Left ventricle myocardium inferior (tissue), 1 donor: ENCODE data around the gene EHD4. TPM values are rescaled to one million over a fixed set of nuclear protein-coding genes. Genes with fewer than 3 reads are reported as not detected.

ENCODE experiments used
- DNase-seq: peaks from one replicate; pipeline ENCODE4 v3.0.0-alpha.2; 2020
- H3K27ac ChIP-seq: fragments of 200-600 bp; replicated peaks from 2 replicates; pipeline ENCODE4 v1.8.0; 2021
- H3K27me3 ChIP-seq: fragments of 200-600 bp; 2 replicates; pipeline ENCODE4 v1.8.0; 2021; ENCODE audit warnings: low read depth
- H3K36me3 ChIP-seq: fragments of 200-600 bp; 2 replicates; pipeline ENCODE4 v1.8.0; 2021
- H3K4me1 ChIP-seq: fragments of 200-600 bp; 2 replicates; pipeline ENCODE4 v1.8.0; 2021
- H3K4me3 ChIP-seq: fragments of 200-600 bp; 2 replicates; pipeline ENCODE4 v1.8.0; 2021; ENCODE audit warnings: mild to moderate bottlenecking, moderate library complexity
- H3K9me3 ChIP-seq: fragments of 200-600 bp; replicated peaks from 2 replicates; pipeline ENCODE4 v1.8.0; 2021
- CTCF ChIP-seq: fragments of 200-600 bp; IDR thresholded peaks from 2 replicates; pipeline ENCODE4 v1.8.0; 2021; ENCODE audit warnings: antibody characterized with exemption, mild to moderate bottlenecking, borderline replicate concordance
- intact Hi-C: fragments of 100-400 bp; cut with micrococcal nuclease; formaldehyde crosslinking; loops from one replicate; pipeline ENCODE4 v1.11.0; 2022
- total RNA-seq: library from RNA; stranded (reverse); fragmentation: NEBNext Ultra II Directional; extraction: Animal tissue kit (Norgen Biotek cat#: 25700); gene quantifications from one replicate; pipeline ENCODE4 v1.2.1, GENCODE V29; 2021
- donor health status: DM: no; HTN: yes; CAD: no; lungs with severe emphysema.

EHD4 gene
- total RNA-seq, 1 donor from 2014 or later: 46.4 TPM

- Histone ChIP-seq H3K9me3 (no peaks in the 10 kb centered on the region), H3K27me3 (no peaks in the 10 kb centered on the region), H3K27ac (no peak overlapping the region), H3K4me3 (no peak overlapping the region), H3K36me3 (no peaks in the 10 kb centered on the region), H3K4me1 (peaks cover 22% of the 10 kb centered on the region)
- no peak for DNase-seq
- intact Hi-C loops: no loop called here
- TF ChIP-seq CTCF: no peak
Observed at GRCh38 chr15:41985236-41986160, 13.1 kb upstream of the EHD4 start.

GRCh38 chr15:41984622-41985021 is 12.3 kb upstream of the EHD4 start:
- H3K36me3 ChIP-seq: no peaks in the 10 kb centered on the region
- H3K27ac ChIP-seq: no peak overlapping the region
- TF ChIP-seq CTCF: no peak
- no peak overlapping the region for H3K4me3 ChIP-seq
- no peaks in the 10 kb centered on the region for H3K9me3 ChIP-seq
- intact Hi-C loops: no loop called here
- no peak for DNase-seq
- H3K4me1 ChIP-seq: peaks cover 31% of the 10 kb centered on the region
- no peaks in the 10 kb centered on the region for H3K27me3 ChIP-seq

- intact Hi-C loops: no loop called here
- H3K27ac ChIP-seq: no peak overlapping the region
- no peaks in the 10 kb centered on the region for H3K9me3 ChIP-seq
- H3K4me1 ChIP-seq: peaks cover 32% of the 10 kb centered on the region
- no peak for DNase-seq
- H3K27me3 ChIP-seq: no peaks in the 10 kb centered on the region
- TF ChIP-seq CTCF: no peak
- H3K36me3 ChIP-seq: no peaks in the 10 kb centered on the region
- no peak overlapping the region for H3K4me3 ChIP-seq
Observed at GRCh38 chr15:41983621-41984571, 11.5 kb upstream of the EHD4 start.

- no peak for TF ChIP-seq CTCF
- intact Hi-C loops: no loop called here
- H3K4me1 ChIP-seq: peaks cover 32% of the 10 kb centered on the region
- no peaks in the 10 kb centered on the region for H3K27me3 ChIP-seq
- no peaks in the 10 kb centered on the region for H3K36me3 ChIP-seq
- no peak overlapping the region for H3K27ac ChIP-seq
- DNase-seq: no peak
- no peaks in the 10 kb centered on the region for H3K9me3 ChIP-seq
- H3K4me3 ChIP-seq: no peak overlapping the region
Observed at GRCh38 chr15:41983221-41983620, 10.9 kb upstream of the EHD4 start.

GRCh38 chr15:41982133-41982930 is 10.0 kb upstream of the EHD4 start:
- Histone ChIP-seq H3K27me3 (no peaks in the 10 kb centered on the region), H3K36me3 (no peaks in the 10 kb centered on the region), H3K4me3 (no peak overlapping the region), H3K27ac (no peak overlapping the region), H3K9me3 (no peaks in the 10 kb centered on the region), H3K4me1 (peaks cover 32% of the 10 kb centered on the region)
- intact Hi-C loops: no loop called here
- DNase-seq: no peak
- no peak for TF ChIP-seq CTCF
